HFFc6 (cell line): ENCODE data around the gene COLGALT1. TPM values are rescaled to one million over a fixed set of nuclear protein-coding genes. Genes with fewer than 3 reads are reported as not detected.

Experiments used
- DNase-seq: peaks from one replicate; pipeline ENCODE4 v3.0.0-alpha.2; 2018
- H3K27ac Mint-ChIP-seq: 2 replicates; pipeline ENCODE4 v1.8.0; 2020; ENCODE audit warnings: mild to moderate bottlenecking, mixed read lengths
- H3K27me3 Mint-ChIP-seq: 2 replicates; pipeline ENCODE4 v1.8.0; 2021; ENCODE audit warnings: mild to moderate bottlenecking, moderate library complexity, mixed read lengths; ENCODE audit not compliant: insufficient read depth
- H3K36me3 Mint-ChIP-seq: 2 replicates; pipeline ENCODE4 v1.8.0; 2021; ENCODE audit warnings: low read depth, mixed read lengths
- H3K4me1 Mint-ChIP-seq: 2 replicates; pipeline ENCODE4 v1.8.0; 2020; ENCODE audit warnings: low read depth, mixed read lengths
- H3K4me3 Mint-ChIP-seq: 2 replicates; pipeline ENCODE4 v1.8.0; 2020; ENCODE audit warnings: mild to moderate bottlenecking, moderate library complexity, mixed read lengths
- H3K9me3 Mint-ChIP-seq: 2 replicates; pipeline ENCODE4 v1.8.0; 2020; ENCODE audit warnings: mild to moderate bottlenecking, mixed read lengths
- CTCF ChIP-seq: fragments of 200-600 bp; sonication (generic); IDR thresholded peaks from 2 replicates; pipeline ENCODE4 v1.5.0; 2021; ENCODE audit warnings: antibody characterized with exemption, mild to moderate bottlenecking
- total RNA-seq, 6 experiments: library from RNA; stranded (reverse); fragmentation: NEBNext Ultra II Directional; extraction: Animal tissue kit (Norgen Biotek cat#: 25700); gene quantifications; 2 replicates in 1 of 6; 3 replicates in 5 of 6; pipeline ENCODE4 v1.2.3, GENCODE V29; 2021

COLGALT1 gene
- total RNA-seq, 6 experiments from 2014 or later = 102 to 115 (median 106) TPM

- H3K9me3 Mint-ChIP-seq = peaks cover 6% of the 10 kb centered on the region
- H3K4me3 Mint-ChIP-seq = no peak overlapping the region
- peaks cover 20% of the 10 kb centered on the region for H3K27me3 Mint-ChIP-seq
- no peak for TF ChIP-seq CTCF
- H3K4me1 Mint-ChIP-seq = no peaks in the 10 kb centered on the region; the same call in 1 of the 2 replicates
- 0 out of 2 replicates have a peak, but pooled peaks cover 3% of the 10 kb centered on the region for H3K36me3 Mint-ChIP-seq
- peak overlapping the region; percentile 31; the same call in 1 of the 2 replicates for H3K27ac Mint-ChIP-seq
- DNase-seq = peak; percentile 43
Observed at GRCh38 chr19:17616961-17617806, 61.7 kb downstream of the COLGALT1 start.

- 0 out of 2 replicates have a peak, but pooled peaks cover 3% of the 10 kb centered on the region for H3K36me3 Mint-ChIP-seq
- no peaks in the 10 kb centered on the region; the same call in 1 of the 2 replicates for H3K4me1 Mint-ChIP-seq
- TF ChIP-seq CTCF = no peak
- H3K27ac Mint-ChIP-seq = no peak overlapping the region
- peaks cover 19% of the 10 kb centered on the region for H3K27me3 Mint-ChIP-seq
- H3K4me3 Mint-ChIP-seq = no peak overlapping the region
- no peak for DNase-seq
- H3K9me3 Mint-ChIP-seq = peaks cover 6% of the 10 kb centered on the region
Observed at GRCh38 chr19:17617807-17618192, 62.4 kb downstream of the COLGALT1 start.

- TF ChIP-seq CTCF = no peak
- peaks cover 17% of the 10 kb centered on the region for H3K27me3 Mint-ChIP-seq
- no peaks in the 10 kb centered on the region; the same call in 1 of the 2 replicates for H3K4me1 Mint-ChIP-seq
- peaks cover 6% of the 10 kb centered on the region for H3K9me3 Mint-ChIP-seq
- 0 out of 2 replicates have a peak, but pooled peaks cover 3% of the 10 kb centered on the region for H3K36me3 Mint-ChIP-seq
- no peak overlapping the region for H3K27ac Mint-ChIP-seq
- DNase-seq = no peak
- no peak overlapping the region for H3K4me3 Mint-ChIP-seq
Observed at GRCh38 chr19:17618281-17618903, 62.9 kb downstream of the COLGALT1 start.

GRCh38 chr19:17618936-17619335, 63.5 kb downstream of the COLGALT1 start:
- H3K9me3 Mint-ChIP-seq = peaks cover 6% of the 10 kb centered on the region
- 0 out of 2 replicates have a peak, but pooled peaks cover 3% of the 10 kb centered on the region for H3K36me3 Mint-ChIP-seq
- no peak overlapping the region for H3K4me3 Mint-ChIP-seq
- no peaks in the 10 kb centered on the region; the same call in 1 of the 2 replicates for H3K4me1 Mint-ChIP-seq
- DNase-seq = no peak
- no peak for TF ChIP-seq CTCF
- H3K27me3 Mint-ChIP-seq = peaks cover 16% of the 10 kb centered on the region
- no peak overlapping the region for H3K27ac Mint-ChIP-seq

- peaks cover 14% of the 10 kb centered on the region for H3K27me3 Mint-ChIP-seq
- H3K9me3 Mint-ChIP-seq = peaks cover 6% of the 10 kb centered on the region
Observed at GRCh38 chr19:17620696-17621095, 65.2 kb downstream of the COLGALT1 start.

More at GRCh38 chr19:17620696-17621095, 65.2 kb downstream of the COLGALT1 start:
- Mint-ChIP-seq H3K36me3 (0 out of 2 replicates have a peak, but pooled peaks cover 3% of the 10 kb centered on the region), H3K4me3 (no peak overlapping the region), H3K4me1 (no peaks in the 10 kb centered on the region; the same call in 1 of the 2 replicates), H3K27ac (no peak overlapping the region)
- DNase-seq = no peak
- no peak for TF ChIP-seq CTCF
